GM18499 (cell line): ENCODE measurements around the gene VHLL.

ENCODE experiments used
- ATAC-seq: cut with Tn5 transposase; IDR thresholded peaks from one replicate; pipeline ENCODE4 v1.9.1; 2021; ENCODE audit warnings: moderate number of reproducible peaks; ENCODE audit not compliant: insufficient read depth, unreplicated experiment

VHLL gene

DNA sequence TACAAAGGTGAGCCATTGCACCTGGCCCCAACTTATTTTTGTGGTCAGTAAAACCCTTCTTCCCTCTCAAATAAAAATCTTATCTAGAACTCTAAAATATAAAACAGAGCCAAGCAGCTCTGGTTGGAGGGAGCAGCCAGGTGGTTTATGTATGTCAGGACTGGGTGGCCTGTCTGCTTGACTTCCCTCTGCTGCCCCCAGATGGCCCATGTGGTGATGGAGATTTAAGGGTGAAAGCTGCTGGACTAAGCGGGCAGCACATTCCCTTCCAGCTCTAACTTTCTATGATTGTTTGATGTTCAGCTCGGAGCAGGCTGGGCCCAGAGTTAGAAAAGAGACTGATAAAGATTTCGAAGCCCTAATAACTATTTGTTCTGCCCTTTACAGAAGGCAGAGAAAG lies 39.3 kb downstream of the VHLL start:
- ATAC-seq: no peak

DNA sequence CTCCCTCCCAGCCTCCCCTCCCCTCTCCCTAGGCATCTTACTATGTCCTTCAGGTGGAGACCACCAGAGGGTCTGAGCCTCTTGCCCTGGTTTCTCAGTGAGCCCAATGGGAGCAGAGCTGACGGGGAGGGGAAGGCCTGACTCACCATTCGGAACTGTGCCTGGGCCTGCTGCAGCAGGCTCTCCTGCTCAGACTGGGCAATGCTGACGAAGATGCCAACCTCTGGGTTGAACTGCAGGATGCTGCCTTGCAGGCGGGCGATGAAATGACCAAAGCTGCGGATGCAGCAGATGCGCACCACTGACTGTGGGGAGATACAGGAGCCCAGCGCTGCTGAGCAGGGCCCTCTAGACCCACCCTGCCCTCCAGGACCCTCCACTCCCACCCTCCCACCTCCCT lies 40.2 kb downstream of the VHLL start:
- no peak for ATAC-seq

DNA sequence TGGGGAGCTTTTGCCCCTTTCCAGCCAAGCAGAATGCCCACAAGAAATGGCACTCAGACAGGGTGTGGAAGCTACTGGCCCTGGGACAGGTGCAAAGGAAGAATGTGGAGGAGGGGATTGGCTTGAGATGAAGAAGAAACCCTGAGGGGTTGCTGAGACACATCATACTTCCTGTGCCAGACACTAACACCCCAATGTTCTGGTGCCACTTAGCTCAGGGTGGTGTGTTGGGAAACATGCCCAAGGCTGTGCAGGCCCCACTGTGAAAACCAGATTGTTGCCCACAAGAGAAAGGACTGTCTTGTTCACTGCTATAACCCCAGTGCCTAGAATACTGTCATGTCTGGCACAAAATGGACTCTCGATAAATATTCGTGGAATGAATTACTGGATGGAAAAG lies 41.4 kb downstream of the VHLL start:
- ATAC-seq: no peak

DNA sequence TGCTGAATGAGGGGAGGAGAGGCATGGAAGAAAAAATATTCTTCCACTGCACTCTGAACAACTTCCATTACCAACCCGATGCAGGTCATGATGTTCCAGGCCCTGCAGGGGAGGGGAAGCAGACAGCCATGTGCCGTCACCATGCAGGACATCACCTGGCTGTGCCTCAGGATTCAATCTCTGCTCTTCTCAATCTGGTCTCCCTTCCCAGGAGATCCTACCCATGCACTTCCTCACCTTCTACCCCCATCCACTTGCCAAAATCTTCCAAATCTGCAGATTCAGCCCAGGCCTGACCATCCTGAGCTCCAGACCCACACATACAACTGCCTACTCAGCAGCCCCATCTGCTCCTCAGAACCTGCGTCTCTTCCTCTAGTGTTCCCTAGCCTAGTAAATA lies 45.5 kb downstream of the VHLL start:
- ATAC-seq: no peak

DNA sequence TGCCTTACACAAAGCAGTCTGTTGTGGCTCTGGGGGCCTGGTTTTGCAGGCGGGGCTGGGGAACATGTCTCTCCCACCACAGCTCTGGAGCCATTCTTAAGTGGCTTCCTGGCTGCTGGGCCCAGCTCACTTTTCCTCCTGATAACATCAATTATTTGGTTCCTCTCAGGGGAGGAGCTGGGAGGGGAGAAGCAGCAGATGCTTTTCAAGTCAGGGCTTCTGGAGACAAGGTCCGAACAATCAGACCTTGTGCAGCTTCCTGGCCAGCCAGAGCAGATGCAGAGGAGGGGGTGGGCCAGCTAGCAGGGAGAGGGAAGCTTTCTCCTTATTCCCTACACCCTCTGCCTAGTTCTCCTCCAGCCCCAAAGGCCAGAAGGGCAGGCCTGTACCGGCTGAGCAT lies 47.6 kb downstream of the VHLL start:
- ATAC-seq: no peak

DNA sequence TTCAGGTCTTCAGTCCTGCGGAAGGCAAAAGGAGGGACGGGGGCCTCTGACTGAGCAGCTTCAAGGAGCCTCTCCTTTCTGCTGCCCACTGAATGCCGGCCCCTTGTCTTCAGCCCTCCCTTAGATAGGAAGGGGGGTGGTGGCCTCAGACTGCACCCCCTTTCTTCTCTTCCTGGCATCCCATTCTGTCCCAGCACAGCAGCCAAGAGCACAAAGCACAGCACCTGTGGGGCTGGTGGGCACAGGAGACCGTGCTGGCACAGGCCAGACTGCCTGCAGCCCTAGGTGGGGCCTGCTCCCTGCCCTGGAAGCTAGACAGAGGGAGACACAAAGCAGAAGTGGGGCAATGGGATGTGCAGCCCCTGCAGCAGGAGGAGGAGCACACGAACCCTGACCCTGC lies 49.5 kb downstream of the VHLL start:
- ATAC-seq: no peak
